K562 (cell line): ENCODE measurements around the gene KCNAB2. TPM values are rescaled to one million over a fixed set of nuclear protein-coding genes. Genes with fewer than 3 reads are reported as not detected.

Experiments
- MGA ChIP-seq: fragments of 450-650 bp; IDR thresholded peaks from 2 replicates; pipeline ENCODE4 v1.6.1; 2016; ENCODE audit warnings: mild to moderate bottlenecking, moderate library complexity
- ZNF717 ChIP-seq: fragments of 250-450 bp; sonication (Bioruptor Pico); IDR thresholded peaks from 2 replicates; pipeline ENCODE4 v1.5.0; 2021
- polyA plus RNA-seq, 8 experiments: library from polyadenylated mRNA; depleted of rRNA in 4 of 8; stranded (reverse) in 5 of 8; unstranded in 3 of 8; fragments of >200 nt; fragmentation: Nextera tagmentation in 2 of 8; fragmentation: Illumina TruSeq in 1 of 8; extraction: Ambion mirVana in 2 of 8; extraction: Trizol in 1 of 8; gene quantifications; 2 replicates each; pipeline versions ENCODE4 v1.2.1 to v1.2.3, GENCODE V29; 2011 to 2014; ENCODE audit warnings: inconsistent platforms in 1 of 8, missing spikeins in 1 of 8
- total RNA-seq, 7 experiments: library from RNA; depleted of rRNA in 6 of 7; stranded (reverse); fragments of >200 nt in 6 of 7; fragmentation: Illumina TruSeq in 2 of 7; extraction: Trizol in 2 of 7; gene quantifications; 2 replicates each; pipeline versions ENCODE4 v1.2.1 to v1.2.3, GENCODE V29; 2011 to 2021; ENCODE audit warnings: low replicate concordance in 1 of 7
- TF ChIP-seq, protein P1 (sequence below), 2 experiments: fragments of 200-800 bp in 1 of 2; sonication (Bioruptor generic) in 1 of 2; sonication (generic) in 1 of 2; formaldehyde crosslinking in 1 of 2; IDR thresholded peaks in 1 of 2; conservative IDR thresholded peaks in 1 of 2; 2 replicates each; pipeline versions ENCODE4 v1.5.0 to v1.6.1; 2016 to 2020; ENCODE audit warnings: missing compliant biosample characterization in 1 of 2, missing genetic modification characterization in 1 of 2, missing genetic modification reagents in 1 of 2

KCNAB2 gene
- total and polyA plus RNA-seq, 9 of the 15 experiments (the other 6 are each of a cell fraction or from before 2014, with no cell fraction given) = 1.8 to 15.8 (median 7.1) TPM

GRCh38 chr1:6145396-6145750 is 99.7 kb downstream of the KCNAB2 start (continued):
- TF ChIP-seq MGA (no peak), ZNF717 (CRISPR knock-in tag) (no peak)
- TF ChIP-seq, protein P1, sequence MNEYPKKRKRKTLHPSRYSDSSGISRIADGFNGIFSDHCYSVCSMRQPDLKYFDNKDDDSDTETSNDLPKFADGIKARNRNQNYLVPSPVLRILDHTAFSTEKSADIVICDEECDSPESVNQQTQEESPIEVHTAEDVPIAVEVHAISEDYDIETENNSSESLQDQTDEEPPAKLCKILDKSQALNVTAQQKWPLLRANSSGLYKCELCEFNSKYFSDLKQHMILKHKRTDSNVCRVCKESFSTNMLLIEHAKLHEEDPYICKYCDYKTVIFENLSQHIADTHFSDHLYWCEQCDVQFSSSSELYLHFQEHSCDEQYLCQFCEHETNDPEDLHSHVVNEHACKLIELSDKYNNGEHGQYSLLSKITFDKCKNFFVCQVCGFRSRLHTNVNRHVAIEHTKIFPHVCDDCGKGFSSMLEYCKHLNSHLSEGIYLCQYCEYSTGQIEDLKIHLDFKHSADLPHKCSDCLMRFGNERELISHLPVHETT (CRISPR knock-in tag; conservative IDR thresholded peaks at IDR 0.05 in 1 of 2, IDR thresholded peaks at IDR 0.05 in 1 of 2) = no peak
- TF ChIP-seq, all 486 proteins: peak for 0
